Smooth muscle cell of the brain vasculature (primary cell): ENCODE results near the gene RMI1.

Experiments
- DNase-seq: peaks from one replicate; pipeline ENCODE4 v3.0.0-alpha.2; 2012; ENCODE audit warnings: low read depth, low spot score

The RMI1 gene

DNA sequence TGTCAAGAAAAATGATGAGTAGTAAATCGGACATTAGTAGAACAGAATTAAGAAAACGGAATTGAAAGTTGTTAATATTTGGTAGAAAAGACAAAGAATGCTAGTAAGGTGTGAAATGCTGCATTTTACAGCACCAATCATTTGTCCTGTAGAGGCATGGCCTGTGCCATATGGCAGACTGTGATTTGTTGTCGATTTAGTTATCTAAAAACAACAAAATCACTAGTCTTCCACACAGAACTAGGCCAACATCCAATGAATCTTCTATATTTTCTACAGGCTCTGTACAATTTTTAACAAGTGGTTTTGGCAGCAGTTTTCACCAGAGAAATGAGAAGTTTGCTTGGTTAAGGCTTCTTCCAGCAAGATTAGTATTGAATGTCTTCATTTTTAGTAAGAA, 11.0 kb upstream of the RMI1 start:
- no peak for DNase-seq

DNA sequence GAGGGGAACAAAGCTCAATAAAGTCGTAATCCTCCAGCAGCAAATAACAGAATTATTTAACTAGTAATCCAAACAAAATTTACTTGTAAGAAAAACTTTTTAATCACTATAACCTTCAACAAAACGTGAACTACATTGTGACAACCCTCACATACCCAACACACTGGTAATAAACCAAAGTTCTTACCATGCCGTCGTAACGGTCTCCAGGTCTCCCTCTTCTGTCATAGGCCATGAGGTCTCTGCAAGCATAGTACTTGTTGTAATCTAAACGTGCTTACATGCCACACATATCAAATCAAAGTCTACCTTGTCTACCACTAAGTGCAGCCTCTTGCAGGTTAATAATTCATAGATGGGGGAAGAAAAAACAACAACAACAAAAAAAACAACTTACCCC, 9.1 kb upstream of the RMI1 start:
- DNase-seq, result no peak

DNA sequence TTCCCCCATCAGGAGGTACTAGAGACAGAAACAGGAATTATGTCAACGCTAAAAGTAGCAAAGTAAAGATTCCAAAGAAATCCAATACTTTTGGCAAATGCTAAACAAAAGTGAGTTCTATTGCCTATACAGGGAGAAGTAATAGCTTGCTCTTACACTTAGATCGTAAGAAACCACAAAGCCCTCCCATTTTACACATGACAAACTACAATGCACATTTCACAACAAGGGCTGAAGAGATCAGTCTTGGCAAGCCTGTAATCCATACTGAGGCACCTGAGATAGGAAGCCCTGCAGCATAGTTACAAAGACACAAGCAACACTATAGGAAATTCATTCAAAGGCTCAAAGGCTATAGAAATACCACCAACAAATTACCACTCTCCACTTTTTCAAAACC, 8.3 kb upstream of the RMI1 start:
- DNase-seq, result no peak

DNA sequence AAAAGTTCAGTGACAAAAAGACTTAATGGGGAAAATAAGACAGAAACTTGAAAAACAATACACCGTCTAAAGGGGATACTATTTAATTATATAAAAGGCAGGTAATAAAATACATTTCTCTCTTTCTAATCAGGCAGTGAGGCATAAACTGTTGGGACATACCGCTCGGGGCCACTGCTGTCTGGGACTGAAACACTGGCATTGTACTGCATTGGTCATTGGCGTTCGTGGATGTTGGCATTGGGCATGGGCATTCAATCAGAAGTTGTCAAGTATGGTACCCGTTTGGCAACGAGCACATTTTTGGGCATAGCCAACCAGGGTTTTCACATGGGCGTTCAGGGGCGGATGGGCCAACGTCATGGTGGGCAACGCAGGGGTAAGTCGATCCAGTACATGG, 5.3 kb upstream of the RMI1 start:
- no peak for DNase-seq

DNA sequence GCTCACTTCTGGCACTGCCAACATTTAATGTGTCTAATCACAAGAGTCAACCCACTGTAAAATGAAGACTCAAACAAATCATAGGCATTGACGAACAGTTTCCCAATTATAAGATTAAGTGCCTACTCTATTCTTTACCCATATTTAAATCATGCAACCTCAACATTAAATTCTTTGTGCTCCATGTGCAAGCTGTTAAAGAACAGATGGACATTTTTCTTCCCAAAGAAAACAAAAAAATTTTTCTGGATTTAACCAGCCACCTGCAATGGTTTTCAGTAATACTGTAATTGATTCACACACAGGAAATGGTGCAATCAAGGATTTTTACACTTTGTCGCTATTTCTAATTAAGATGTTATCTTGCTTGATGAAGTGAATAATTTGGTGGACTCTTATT, 4.2 kb upstream of the RMI1 start:
- no peak for DNase-seq

DNA sequence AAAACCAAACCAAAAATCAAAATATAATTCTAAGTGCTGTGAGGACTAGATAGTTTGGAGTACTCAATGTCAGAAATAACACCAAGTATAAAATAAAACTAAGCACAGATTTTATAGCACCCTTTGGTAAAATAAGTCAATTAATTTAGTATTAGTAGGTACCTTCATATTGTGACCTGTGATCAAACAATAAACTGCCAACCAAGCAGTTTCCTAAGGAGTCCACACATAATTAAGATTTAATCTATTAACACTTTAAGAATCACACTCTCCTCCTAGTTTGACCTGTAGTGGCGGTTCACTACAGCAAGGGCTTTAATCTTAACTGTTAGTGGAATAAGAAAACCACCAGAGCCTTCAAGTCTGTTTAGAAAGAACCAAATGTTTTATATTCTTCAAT, 3.4 kb upstream of the RMI1 start:
- DNase-seq, result no peak

DNA sequence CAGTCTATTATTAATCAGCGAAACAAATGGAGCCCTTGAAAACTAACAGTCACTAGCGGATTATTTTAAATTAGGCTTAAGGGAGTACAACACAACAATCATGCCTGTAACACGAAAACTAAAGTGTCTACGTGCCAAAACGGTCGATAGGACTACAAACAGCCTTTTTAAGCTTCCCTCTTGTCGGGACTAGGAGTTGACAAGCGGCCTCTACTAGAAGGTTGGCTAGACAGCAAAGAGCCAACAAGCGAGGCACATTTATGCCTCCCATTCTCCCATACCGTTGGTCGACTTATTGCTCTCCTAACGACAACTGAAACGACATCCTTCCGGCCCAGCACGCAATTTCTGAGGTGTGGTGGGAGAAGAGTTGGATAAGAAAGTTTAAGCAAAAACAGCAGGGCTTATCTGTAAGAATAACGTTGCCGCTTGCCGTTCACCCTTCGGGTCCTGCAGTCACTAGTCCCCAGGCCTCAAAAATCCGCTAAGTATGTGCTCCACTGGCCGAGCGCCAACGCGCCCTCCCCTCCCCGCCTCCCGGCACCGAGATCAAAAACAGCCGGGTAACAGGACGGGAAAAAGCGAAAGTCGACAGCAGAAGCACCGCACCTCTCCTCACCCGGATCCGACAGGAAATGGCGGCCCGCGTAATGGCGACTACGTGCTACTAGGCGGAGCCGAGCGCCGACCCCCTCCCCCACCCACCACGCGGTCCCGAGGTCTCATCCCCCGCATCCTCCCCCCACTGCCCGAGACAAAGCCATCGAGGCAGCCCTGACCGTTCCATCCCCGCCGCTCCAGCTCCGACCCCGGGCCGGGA, 1.4 kb upstream of the RMI1 start:
- DNase-seq, result no peak

DNA sequence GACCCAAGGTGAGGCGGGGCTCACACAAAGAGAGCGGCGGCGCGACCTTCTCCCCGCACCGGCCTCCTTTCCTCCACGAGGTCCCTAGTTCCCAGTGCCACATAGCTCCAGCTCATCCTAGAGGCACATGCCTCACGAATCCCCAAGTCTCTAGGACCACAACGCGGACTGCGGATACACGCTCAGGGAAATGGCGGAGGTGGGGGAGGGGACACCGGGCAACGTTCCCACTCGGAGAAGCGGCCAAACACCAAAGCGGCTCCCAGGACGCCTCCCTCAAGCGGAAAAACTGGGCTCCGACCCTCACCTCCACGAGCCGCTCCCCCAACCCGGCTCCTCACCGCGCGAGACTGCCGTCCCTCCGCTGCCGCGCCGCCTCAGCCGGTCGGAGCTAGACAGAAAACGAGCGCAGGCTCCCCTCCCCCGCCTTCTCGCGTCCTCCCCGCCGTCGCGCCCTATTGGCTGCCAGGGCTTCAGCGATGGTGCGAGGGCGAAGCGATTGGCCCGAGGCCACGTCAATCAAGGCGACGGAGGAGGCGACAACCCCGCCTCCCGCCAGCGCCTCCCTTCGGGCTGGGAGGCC, 702 bp upstream of the RMI1 start, which contains the start of gene HNRNPK:
Gene HNRNPK, minus strand, starts transcription at position 404 of the 583 bp plus-strand sequence. CDS start 1,963 bp downstream, outside the sequence.
- peak; percentile 96 for DNase-seq

DNA sequence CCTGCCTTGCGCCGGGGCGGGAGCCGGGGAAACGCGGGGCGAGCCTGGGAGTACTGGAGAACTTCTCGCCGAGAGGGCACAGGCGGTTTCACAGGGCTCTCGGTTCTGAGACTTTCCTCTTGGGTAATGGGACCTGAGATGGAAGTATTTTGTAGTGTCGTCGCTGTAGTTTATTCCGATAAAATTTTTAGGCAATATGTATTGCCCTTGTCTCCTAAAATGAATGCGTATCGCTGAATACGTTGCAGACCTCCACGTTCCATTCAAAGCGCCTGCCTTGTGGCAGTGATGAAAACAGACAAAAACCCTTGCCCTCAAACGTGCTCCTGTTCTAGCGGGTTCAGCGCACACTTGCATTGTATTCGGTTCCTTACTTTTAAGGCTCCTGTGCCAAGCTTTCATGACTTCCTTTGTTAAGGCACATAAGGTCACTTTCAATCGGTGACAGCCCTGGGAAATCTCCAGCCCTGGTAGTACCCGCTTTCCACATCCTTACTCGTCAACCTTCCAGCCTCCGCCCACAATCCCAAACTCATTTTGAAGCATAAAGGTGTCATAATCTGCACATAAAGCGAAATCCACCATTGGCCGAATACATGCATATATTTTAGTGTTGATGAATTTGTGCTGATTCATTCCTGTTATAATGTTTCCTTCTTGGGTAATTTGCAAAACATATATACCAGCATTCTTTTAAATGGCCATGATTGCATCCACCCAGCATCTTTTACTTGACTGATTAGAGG, 694 bp downstream of the RMI1 start:
- DNase-seq, result no peak

DNA sequence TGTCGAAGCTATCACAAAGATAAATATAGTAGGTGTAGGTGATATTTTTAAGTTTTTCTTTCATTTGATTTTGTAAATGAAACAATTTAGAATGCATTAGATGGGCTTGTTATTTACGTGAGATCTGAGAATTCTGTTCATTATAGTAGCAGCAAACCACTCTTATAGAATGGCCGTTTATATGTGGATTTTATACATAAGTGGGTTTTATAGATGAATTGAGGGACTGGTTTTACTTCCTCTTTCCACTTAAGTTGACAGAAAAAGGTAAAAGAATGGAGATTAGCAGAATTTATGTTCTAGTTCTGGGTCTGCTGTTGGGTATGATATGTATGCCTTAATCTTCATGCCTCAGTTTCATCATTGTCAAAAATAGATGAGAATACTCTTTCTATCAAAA, 5.6 kb downstream of the RMI1 start:
- DNase-seq, result no peak

DNA sequence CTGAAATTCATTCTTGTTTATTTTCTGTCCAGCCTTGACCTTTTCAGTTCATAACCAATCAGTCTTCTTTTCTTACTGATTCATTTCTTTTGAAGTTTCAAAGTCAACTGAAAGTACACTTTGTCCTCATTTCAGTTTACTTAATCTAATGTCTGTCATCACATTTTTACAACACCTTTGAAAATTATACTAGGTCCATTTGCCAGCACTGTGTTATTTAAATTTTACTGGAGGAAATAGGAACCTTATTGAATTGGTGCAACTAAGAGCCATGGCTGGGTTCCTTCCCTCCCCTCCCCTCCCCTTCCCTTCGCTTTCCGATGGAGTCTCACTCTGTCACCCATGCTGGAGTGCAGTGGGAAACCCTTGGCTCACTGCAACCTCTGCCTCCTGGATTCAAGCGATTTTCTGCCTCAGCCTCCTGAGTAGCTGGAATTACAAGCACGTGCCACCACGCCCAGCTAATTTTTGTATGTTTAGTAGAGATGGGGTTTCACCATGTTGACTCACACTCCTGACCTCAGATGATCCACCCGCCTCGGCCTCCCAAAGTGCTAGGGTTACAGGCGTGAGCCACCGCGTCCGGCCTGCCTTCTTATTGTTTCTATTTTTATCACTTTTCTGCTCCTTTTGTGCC, 6.3 kb downstream of the RMI1 start:
- no peak for DNase-seq

DNA sequence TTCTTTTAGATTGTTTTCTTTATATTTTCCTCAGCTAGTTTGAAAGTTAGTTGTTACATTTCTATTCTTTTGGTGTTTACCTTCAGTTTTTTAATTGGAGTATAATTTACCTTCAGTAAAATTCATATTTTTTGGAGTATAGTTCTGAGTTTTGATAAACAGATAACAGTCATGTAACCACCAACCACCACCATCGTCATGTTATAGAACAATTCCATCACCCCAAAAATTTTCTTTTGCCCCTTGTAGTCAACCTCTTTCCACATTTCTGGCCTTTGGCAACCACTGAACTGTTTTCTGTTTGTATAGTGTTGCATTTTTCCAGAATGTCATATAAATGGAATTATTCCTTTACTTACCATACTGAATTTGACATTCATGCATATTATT, 6.8 kb downstream of the RMI1 start:
- no peak for DNase-seq

DNA sequence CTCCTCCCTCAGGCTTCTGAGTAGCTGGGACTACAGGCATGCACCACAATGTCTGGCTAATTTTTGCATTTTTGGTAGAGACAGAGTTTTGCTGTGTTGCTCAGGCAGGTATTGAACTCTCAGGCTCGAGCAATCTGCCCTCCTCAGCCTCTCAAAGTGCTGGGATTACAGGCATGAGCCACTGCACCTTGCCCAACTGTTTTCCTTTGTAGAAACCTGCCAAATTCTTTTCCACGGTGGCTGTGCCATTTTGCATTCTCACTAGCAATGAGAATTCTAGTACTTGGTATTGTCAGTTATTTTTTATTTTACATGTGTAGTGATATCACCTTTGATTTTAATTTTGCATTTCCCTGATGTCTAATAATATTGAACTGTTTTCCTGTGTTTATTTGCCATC, 7.8 kb downstream of the RMI1 start:
- no peak for DNase-seq

DNA sequence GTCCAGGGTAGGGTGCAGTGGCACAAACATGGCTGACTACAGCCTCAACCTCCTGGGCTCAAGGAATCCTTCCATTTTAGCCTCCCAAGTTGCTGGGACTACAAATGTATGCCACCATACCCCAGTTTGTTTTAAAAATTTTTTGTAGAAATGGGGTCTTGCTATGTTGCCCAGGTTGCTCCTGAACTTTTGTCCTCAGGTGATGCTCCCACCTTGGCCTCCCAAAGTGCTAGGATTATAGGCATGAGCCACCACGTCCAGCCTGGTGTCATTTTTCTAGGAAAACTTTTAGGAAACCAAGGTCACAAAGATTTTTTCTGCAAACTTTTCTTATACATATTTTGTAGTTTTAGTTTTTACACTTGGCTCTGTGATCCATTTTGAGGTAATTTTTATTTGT, 10.8 kb downstream of the RMI1 start:
- DNase-seq, result no peak

DNA sequence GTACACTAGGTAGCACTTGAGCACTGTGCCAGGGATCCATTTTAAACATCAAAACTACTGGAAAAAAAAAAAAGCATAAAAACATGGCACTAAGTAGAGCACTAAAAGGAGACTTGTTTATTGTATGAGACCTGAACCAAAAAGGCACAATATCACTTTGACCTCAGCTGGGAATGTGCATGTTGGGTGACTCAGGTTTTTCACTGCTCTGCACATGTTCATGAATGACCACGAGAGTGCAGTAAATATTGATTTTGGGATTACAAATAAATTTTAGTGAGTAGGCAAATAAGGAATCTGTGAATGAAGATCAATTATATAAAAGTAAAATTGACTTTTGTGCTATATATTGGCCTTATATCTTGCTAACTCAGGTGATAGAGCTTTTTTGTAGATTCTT, 11.8 kb downstream of the RMI1 start:
- DNase-seq, result no peak

DNA sequence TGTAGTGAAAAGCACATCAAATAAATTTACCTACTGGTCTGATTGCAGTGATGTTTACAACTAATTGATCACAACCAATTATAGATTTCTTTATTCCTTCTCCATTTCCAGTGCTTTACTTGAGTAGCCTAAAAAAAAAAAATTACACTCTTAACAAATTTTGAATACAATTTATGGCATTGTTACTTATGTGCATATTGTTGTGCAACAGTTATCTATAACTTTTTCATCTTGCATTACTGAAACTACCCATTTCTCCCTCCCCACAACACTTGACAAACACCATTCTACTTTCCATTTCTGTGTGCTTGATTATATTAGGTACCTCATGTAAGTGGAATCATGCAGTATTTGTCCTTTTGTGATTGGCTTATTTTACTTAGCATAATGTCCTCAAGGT, 12.3 kb downstream of the RMI1 start:
- no peak for DNase-seq

DNA sequence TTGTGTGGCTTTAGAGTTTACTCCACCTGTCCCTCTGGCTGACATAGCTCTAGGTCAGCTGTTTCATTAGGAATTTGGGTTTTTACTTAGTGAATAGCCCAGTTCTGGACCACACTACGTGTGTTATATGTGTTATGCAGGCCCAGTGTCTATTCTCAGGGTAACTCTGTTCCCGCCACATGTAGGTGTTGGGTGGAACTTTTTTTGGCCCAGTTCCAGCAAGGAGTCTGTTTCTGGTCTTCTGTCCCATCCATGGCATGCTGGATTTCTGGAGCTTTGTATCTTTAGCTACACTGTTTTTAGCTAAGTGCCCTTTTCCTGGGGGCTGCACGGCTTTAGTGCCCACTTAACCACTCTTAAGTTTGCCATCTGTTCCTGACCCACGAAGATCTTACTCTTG, 15.5 kb downstream of the RMI1 start:
- DNase-seq, result no peak

DNA sequence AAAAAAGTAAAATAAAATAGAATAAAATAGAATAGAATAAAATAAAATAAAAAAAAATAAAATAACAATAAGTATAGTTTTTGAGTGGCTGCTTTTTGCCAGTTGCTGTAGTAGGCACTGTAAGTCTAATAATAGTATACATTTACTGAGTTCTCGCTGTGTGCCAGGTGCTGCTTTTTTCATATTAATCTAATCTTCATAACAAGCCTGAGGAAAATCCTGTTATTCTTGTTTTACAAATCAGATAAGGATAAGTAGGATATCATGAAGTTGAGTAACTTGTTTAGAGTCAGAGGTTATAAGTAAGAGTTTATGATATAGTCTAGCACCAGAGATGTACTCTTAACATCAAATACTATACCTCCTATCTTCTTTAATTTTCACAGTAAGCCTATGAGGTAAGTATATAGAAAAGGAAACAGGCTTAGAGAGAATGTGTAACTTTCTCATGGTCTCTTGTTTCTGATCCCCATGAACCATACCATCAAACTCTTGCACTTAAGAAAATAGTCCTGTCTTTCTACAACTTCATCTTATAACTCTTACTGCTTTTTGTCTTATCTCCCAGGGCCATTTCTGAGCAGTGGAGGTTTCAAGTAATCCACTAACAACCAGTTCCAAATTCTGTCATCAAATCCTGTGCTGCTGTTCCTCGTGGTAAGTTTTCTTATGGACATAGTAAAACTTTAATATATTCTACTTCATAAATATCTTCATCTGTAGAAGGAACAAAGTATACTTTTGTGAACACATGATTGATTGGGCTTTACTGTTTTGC, 18.7 kb downstream of the RMI1 start:
- DNase-seq, result no peak

DNA sequence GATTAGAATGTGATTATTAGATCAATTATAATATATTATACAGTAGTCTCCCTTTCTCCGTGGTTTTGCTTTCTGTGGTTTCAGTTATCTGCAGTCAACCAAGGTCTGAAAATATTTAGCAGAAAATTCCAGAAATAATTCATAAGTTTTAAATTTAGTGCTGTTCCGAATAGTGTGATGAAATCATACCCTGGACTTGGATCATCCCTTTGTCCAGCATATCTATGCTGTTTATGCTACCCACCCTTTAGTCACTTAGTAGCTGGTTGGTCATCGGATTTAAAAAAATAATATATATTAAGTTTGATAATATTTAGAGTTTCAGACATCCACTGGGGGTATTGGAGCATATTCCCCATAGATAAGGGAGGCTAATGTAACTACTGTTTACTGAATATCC, 19.6 kb downstream of the RMI1 start:
- no peak for DNase-seq

DNA sequence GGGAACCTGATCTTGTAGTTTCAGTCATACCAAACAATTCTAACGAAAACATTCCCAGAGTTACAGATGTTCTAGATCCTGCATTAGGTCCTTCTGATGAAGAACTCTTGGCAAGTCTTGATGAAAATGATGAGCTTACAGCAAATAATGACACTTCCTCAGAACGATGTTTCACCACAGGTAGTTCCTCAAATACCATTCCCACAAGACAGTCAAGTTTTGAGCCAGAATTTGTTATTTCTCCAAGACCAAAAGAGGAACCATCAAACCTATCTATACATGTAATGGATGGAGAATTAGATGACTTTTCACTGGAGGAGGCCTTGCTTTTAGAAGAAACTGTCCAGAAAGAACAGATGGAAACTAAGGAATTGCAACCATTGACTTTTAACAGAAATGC, 21.0 kb downstream of the RMI1 start:
- no peak for DNase-seq

DNA sequence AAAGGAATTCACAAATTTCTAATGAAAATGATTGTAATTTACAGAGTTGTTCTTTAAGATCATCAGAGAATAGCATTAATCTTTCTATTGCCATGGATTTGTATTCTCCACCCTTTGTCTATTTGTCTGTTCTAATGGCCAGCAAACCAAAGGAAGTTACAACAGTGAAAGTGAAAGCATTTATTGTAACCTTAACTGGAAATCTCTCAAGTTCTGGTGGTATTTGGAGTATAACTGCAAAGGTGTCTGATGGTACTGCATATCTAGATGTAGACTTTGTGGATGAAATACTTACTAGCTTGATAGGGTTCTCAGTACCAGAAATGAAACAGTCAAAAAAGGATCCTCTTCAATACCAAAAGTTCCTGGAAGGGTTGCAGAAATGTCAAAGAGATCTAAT, 21.7 kb downstream of the RMI1 start:
- no peak for DNase-seq

DNA sequence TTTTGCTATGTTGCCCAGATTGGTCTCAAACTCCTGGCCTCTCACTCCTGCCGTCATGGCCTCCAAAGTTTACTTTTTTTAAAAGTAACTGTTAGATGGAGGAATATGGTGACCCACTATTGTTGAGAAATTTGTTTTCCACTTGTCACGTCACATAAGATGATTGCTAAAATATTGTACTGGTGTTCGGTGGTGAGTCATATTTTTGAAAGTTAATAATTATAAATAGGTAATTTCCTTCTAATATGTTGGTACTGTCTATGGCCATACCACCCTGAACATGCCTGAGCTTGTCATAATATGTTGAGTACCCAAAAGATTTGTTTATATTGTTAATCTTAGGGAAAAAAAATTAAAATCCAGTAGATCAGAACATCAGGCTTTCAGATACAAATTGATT, 22.6 kb downstream of the RMI1 start:
- DNase-seq, result no peak
